Measurements from ENCODE around the gene WNT10A. TPM values are rescaled to one million over a fixed set of nuclear protein-coding genes. Genes with fewer than 3 reads are reported as not detected.

Gene WNT10A
- 36.6 and 44.9 TPM in 2 replicates for total RNA-seq
- 11.6 TPM for total RNA-seq (2013)
- polyA plus RNA-seq = 15.2 and 24.5 TPM in 2 replicates
- 26.9 and 34.9 TPM in 2 replicates for polyA minus RNA-seq

DNA sequence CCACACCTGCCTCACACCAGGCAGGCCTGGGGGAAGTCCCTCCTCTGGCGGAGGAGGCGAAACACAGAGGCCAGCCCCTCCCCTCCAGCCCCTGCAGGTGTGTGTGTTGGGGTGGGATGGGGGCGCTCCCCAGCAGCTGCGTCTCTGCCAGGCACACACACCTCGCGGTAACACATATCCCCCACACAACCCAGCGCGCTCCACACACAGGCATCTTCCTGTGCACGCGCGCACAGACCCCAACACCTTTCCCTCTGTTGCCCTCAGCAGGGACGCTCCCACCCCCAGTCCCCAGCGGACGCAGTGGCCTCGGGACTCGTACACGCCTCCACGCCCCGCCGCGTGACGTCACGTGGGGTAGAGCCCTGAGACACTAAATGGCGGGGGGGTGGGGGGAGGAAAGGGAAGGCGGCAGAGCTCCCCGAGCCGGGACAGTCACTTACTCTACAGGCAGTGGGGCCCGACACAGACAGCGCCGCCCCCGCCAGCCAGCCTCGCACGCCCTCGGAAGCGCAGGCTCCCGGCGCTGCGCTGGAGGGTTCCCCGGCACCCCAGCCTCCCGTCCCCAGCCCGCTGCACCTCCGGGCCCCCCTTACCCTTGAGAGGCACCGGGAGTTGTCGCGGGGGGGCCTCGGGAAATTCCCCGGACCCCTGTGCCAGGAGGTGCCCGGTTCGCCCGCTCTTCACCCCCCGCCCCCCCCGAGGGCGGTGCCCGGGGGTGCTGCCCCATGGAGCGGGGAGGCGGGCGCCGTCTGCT, at the start of gene WNT10A:
Gene WNT10A, plus strand, starts transcription at position 751 of the 757 bp plus-strand sequence. CDS start 144 bp downstream, outside the sequence.
- ChIA-PET POLR2A (interaction anchor here (0.5 to 15.0 kb wide), 8 partner anchors 9 to 718 kb away, joined by 3 to 490 read pairs (median 4); partner anchors contain the start of genes CNPPD1 and DNAJB2), CTCF (interaction anchor here (1.0 to 23.0 kb wide), 7 partner anchors 8 to 169 kb away, joined by 3 to 1627 read pairs (median 5); partner anchors contain the start of gene TTLL4)
- Histone ChIP-seq H3K9me3 (ENCODE audit: control extremely low read depth in 1 of 3, control insufficient read depth in 2 of 3, insufficient read depth in 1 of 3, low read length in 2 of 3) (no peaks in the 10 kb centered on the region), H3K4me2 (replicated peaks; ENCODE audit: low read depth, low read length, poor library complexity, severe bottlenecking) (peak within 1 kb of the TSS; percentile 92), H3K79me2 (ENCODE audit: control insufficient read depth, insufficient read depth, low read length) (peaks cover 2% of the 10 kb centered on the region), H3K9ac (ENCODE audit: low read length) (peak within 1 kb of the TSS; percentile 72), H3K27me3 (replicated peaks in 1 of 4; ENCODE audit: control extremely low read depth in 1 of 4, control insufficient read depth in 3 of 4, insufficient read depth in 4 of 4, low read length in 3 of 4) (peaks cover 0 to 12% (median 6%) of the 10 kb centered on the region in 4 experiments), H3K36me3 (replicated peaks in 1 of 2; ENCODE audit: control extremely low read depth in 1 of 2, control insufficient read depth in 1 of 2, extremely low read depth in 1 of 2, insufficient read depth in 2 of 2, low read length in 1 of 2) (no peaks in the 10 kb centered on the region), H3K4me3 (ENCODE audit: control extremely low read depth in 1 of 5, extremely low read depth in 1 of 5, insufficient read depth in 1 of 5, low read depth in 2 of 5, low read length in 4 of 5) (peak within 1 kb of the TSS in 4 of 5 experiments; percentile 54 to 65 (median 62)), H4K20me1 (ENCODE audit: control insufficient read depth, insufficient read depth, low read length, poor library complexity, severe bottlenecking) (no peaks in the 10 kb centered on the region), H3K4me1 (ENCODE audit: control insufficient read depth in 2 of 2, insufficient read depth in 2 of 2, low read length in 2 of 2) (peaks cover 58 to 78% of the 10 kb centered on the region in 2 donors), H2AFZ (ENCODE audit: insufficient read depth, low read depth, low read length, poor library complexity, severe bottlenecking) (peak within 1 kb of the TSS; percentile 43), H3K27ac (ENCODE audit: low read length in 2 of 2) (peak within 1 kb of the TSS; percentile 92 to 93)
- Mint-ChIP-seq H3K4me1 (peaks cover 62% of the 10 kb centered on the region), H3K27ac (peak within 1 kb of the TSS; percentile 99), H3K4me3 (peak within 1 kb of the TSS; percentile 98), H3K27me3 (peaks cover 4% of the 10 kb centered on the region), H3K9me3 (ENCODE audit: insufficient read depth) (no peaks in the 10 kb centered on the region)
- ATAC-seq (ENCODE audit: low read depth) (peak; percentile 78), DNase-seq (peak; percentile 98)
- no peak for TF ChIP-seq EZH2 (IDR thresholded peaks at IDR 0.05; ENCODE audit: borderline replicate concordance, insufficient read depth, low read depth, low read length, poor library complexity, severe bottlenecking)
- TF ChIP-seq, protein P1, sequence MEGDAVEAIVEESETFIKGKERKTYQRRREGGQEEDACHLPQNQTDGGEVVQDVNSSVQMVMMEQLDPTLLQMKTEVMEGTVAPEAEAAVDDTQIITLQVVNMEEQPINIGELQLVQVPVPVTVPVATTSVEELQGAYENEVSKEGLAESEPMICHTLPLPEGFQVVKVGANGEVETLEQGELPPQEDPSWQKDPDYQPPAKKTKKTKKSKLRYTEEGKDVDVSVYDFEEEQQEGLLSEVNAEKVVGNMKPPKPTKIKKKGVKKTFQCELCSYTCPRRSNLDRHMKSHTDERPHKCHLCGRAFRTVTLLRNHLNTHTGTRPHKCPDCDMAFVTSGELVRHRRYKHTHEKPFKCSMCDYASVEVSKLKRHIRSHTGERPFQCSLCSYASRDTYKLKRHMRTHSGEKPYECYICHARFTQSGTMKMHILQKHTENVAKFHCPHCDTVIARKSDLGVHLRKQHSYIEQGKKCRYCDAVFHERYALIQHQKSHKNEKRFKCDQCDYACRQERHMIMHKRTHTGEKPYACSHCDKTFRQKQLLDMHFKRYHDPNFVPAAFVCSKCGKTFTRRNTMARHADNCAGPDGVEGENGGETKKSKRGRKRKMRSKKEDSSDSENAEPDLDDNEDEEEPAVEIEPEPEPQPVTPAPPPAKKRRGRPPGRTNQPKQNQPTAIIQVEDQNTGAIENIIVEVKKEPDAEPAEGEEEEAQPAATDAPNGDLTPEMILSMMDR (IDR thresholded peaks at IDR 0.05) = no peak
- intact Hi-C loops (cut with micrococcal nuclease) = loop anchor here (1.0 to 5.0 kb wide), 6 partner anchors 12 to 588 kb away; partner anchors contain the start of genes CNPPD1, CTDSP1, DNAJB2 and TMBIM1
- under 1% methylated on average over 47 of the region's 58 CpGs for WGBS (ENCODE audit: insufficient coverage)
